Liver (tissue), 3 donors: ENCODE measurements around the gene KCNT1.

Experiments used
- CTCF ChIP-seq: fragments of 150-350 bp; IDR thresholded peaks from 2 replicates; pipeline ENCODE4 v1.5.1; 2017; ENCODE audit warnings: improper control_type of control experiment, low read depth, low read length; ENCODE audit not compliant: missing input control
- EGR1 ChIP-seq, 2 donors: IDR thresholded peaks; 2 replicates each; pipeline ENCODE4 v1.6.1; 2016 to 2018; ENCODE audit warnings: antibody characterized with exemption in 2 of 2, low read depth in 2 of 2
- GABPA ChIP-seq, 2 donors: IDR thresholded peaks in 1 of 2; conservative IDR thresholded peaks in 1 of 2; 2 replicates each; pipeline ENCODE4 v1.6.1; 2016; ENCODE audit warnings: antibody characterized with exemption in 2 of 2, mild to moderate bottlenecking in 1 of 2, moderate library complexity in 1 of 2
- HNF4G ChIP-seq: IDR thresholded peaks from 2 replicates; pipeline ENCODE4 v1.6.1; 2016; ENCODE audit warnings: antibody characterized with exemption
- JUND ChIP-seq, 2 donors: IDR thresholded peaks; 2 replicates each; pipeline ENCODE4 v1.6.1; 2016; ENCODE audit warnings: antibody characterized with exemption in 2 of 2
- MAX ChIP-seq: IDR thresholded peaks from 2 replicates; pipeline ENCODE4 v1.6.1; 2016; ENCODE audit warnings: antibody characterized with exemption
- RAD21 ChIP-seq, 2 donors: IDR thresholded peaks; 2 replicates each; pipeline ENCODE4 v1.6.1; 2016; ENCODE audit warnings: antibody characterized with exemption in 2 of 2, mild to moderate bottlenecking in 2 of 2
- REST ChIP-seq: IDR thresholded peaks from 2 replicates; pipeline ENCODE4 v1.6.1; 2016; ENCODE audit warnings: antibody characterized with exemption, mild to moderate bottlenecking
- SP1 ChIP-seq: IDR thresholded peaks from 2 replicates; pipeline ENCODE4 v1.6.1; 2018; ENCODE audit warnings: antibody characterized with exemption, mild to moderate bottlenecking
- TAF1 ChIP-seq: conservative IDR thresholded peaks from 2 replicates; pipeline ENCODE4 v1.6.1; 2016; ENCODE audit warnings: antibody characterized with exemption, mild to moderate bottlenecking
- YY1 ChIP-seq: IDR thresholded peaks from 2 replicates; pipeline ENCODE4 v1.6.1; 2016; ENCODE audit warnings: antibody characterized with exemption, mild to moderate bottlenecking
- ZBTB33 ChIP-seq: IDR thresholded peaks from 2 replicates; pipeline ENCODE4 v1.6.1; 2016; ENCODE audit warnings: antibody characterized with exemption
- donor health status: healthy.
- donor health status: healthy.

GRCh38 chr9:135819905-135820304 lies 117.9 kb downstream of the KCNT1 start:
- no peak for TF ChIP-seq CTCF
- TF ChIP-seq GABPA (IDR thresholded peaks at IDR 0.05 in 1 of 2, conservative IDR thresholded peaks at IDR 0.05 in 1 of 2): no peak
- no peak for TF ChIP-seq RAD21 (IDR thresholded peaks at IDR 0.05)
- TF ChIP-seq EGR1 (IDR thresholded peaks at IDR 0.05; ENCODE audit: low read depth in 2 of 2): no peak
- no peak for TF ChIP-seq JUND (IDR thresholded peaks at IDR 0.05)
- no peak for TF ChIP-seq REST
- TF ChIP-seq ZBTB33: no peak
- TF ChIP-seq TAF1: no peak
- TF ChIP-seq HNF4G: no peak
- no peak for TF ChIP-seq SP1
- TF ChIP-seq MAX: no peak
- no peak for TF ChIP-seq YY1
